NCI-H2107 treated with DMSO at 0.1 percent for 48 hours (cell line): ENCODE data around the gene RASD1.

Experiments
- DNase-seq: peaks from one replicate; lab custom pipeline; 2025; ENCODE audit not compliant: unreplicated experiment; lab: John Stamatoyannopoulos, UW

The RASD1 gene, protein sequence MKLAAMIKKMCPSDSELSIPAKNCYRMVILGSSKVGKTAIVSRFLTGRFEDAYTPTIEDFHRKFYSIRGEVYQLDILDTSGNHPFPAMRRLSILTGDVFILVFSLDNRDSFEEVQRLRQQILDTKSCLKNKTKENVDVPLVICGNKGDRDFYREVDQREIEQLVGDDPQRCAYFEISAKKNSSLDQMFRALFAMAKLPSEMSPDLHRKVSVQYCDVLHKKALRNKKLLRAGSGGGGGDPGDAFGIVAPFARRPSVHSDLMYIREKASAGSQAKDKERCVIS

GRCh38 chr17:17496189-17497064, at the start of gene RASD1:
Gene RASD1 (minus strand): TSS chr17:17496395. CDS start chr17:17496181, 214 bp downstream.
- peak; percentile 39 for DNase-seq

- no peak for DNase-seq
Observed at GRCh38 chr17:17545984-17546383, 49.8 kb upstream of the RASD1 start.

- no peak for DNase-seq
Observed at GRCh38 chr17:17545031-17545820, 49.0 kb upstream of the RASD1 start.

DNA sequence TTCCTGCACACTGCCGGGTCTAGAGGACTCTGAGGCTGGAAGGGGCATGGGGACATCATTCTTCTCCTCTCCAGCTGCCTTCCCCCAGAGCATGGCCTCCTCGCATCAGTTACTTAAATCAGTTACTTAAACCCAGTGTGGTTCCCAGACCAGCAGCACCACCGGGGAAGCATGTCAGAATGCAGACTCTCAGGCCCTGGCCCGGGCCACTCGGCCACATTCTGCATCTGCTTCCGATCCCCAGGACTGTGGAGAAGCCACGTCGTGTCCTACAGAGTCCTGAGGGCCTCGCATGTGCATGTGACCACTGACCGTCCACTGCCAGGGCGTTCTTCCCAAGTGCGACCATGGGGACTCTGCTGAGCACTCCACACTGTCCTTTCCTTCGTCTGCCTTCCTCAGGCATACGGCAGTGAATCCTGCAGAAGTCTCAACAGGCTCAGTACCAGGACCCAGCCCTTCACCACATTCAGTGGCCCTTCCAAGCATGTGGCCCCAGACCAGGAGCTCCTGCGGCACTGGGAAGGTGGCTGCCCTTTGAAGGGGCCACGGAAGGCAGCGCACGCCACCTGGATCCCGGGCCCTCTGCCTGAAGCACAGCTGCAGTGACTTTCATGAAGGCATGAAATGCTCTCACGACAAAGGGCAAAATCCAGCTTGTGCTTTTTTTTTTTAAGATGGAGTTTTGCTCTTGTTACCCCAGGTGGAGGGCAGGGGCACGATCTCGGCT, 46.9 kb upstream of the RASD1 start:
- no peak for DNase-seq

DNA sequence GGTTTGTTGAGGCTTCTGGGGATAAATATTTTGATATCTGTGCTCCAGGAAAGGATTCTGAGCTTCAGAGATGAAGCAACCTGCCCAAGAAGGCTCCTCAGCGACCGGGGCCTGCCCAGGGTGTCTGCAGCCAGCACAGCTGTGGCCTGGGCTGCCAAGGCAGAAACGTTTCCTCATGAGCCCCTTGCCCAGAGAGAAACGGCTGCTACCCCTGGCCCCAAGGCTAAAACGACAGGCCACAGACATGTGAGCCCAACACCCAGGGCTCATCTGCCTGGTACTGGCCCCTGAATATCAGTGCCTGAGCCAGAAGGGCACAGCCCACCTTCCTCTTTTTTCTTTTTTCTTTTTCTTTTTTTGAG, 45.4 kb upstream of the RASD1 start:
- no peak for DNase-seq

DNA sequence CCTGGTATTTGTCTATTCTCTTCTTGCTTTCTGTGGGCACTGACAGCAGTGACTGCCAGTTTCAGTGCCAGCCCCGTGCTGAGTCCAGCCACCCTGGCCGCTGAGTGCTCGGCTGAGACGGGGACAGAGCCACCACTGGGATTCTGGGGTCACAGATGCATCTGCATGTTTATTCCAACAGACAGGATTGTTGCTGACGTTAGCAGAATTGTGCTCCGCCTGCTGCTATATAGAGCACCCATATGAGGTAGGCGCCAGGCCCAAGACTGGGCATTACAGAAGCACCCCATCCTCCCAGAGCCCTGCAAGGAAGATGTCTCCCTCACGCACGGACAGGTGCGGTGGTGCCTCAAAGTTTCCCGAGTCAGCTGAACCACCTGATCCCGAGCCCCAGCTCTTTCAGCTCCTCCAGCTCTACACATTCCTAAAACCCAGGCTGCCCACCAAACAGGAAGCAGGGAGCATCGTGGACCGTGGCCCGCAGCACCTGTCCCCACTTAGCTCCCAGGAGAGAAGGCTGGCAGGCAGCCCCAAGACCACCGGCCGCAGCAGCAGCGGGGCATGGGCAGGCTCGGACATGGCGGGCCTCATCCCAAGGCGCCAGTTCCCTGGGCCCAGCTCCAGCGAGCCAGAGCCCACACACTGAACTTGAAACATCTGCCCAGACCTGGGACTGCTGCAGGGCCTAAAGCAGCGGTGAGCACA, 44.9 kb upstream of the RASD1 start:
- no peak for DNase-seq

- DNase-seq, result no peak
Observed at GRCh38 chr17:17540278-17540906, 44.2 kb upstream of the RASD1 start.

GRCh38 chr17:17539591-17539990, 43.4 kb upstream of the RASD1 start:
- no peak for DNase-seq

GRCh38 chr17:17538417-17539391, 42.5 kb upstream of the RASD1 start:
- DNase-seq, result peak; percentile 67

GRCh38 chr17:17537311-17538099, 41.3 kb upstream of the RASD1 start:
- no peak for DNase-seq

DNA sequence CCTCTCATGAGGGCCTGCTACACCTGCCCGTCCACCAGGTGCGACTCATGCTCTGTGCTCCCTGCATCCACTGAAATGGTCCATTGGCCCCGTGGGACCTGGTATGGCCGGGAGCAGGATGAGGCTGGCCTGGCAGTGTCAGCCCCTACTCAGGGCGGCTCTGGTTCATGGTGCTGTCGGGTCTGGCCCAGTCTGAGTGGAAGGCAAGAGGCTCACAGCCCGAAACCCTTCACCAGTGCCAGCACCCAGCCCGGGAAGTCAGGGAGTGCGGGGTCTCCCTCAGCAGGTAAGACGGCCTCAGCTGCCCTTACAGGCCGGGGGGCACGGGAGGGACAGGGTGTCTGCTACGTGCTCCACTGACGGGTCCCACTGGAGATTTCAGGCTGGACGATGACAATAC, 40.5 kb upstream of the RASD1 start:
- DNase-seq, result no peak

- DNase-seq, result no peak
Observed at GRCh38 chr17:17535957-17536356, 39.8 kb upstream of the RASD1 start.

DNA sequence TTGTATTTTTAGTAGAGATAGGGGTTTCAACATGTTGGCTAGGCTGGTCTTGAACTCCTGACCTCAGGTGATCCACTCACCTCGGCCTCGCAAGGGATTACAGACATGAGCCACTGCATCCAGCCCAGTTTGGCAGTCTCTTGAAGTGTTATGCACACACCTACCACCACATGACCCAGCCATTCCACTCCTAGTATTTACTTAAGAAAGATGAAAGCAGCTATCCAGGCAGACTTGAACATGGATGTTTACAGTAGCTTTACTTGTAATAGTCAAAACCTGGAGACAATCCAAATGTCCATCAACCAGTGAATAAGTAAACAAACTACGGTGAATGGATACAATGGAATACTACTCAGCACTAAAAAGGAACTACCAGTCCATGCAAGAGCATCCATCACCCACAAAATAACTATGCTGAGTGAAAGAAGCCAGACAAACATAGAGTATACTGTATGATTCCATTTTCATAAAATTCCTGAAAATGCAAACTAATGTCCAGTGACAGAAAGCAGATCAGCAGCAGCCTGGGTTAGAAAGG, 37.8 kb upstream of the RASD1 start:
- DNase-seq, result no peak

GRCh38 chr17:17532991-17533390, 36.8 kb upstream of the RASD1 start:
- no peak for DNase-seq

- no peak for DNase-seq
Observed at GRCh38 chr17:17531156-17531555, 35.0 kb upstream of the RASD1 start.

DNA sequence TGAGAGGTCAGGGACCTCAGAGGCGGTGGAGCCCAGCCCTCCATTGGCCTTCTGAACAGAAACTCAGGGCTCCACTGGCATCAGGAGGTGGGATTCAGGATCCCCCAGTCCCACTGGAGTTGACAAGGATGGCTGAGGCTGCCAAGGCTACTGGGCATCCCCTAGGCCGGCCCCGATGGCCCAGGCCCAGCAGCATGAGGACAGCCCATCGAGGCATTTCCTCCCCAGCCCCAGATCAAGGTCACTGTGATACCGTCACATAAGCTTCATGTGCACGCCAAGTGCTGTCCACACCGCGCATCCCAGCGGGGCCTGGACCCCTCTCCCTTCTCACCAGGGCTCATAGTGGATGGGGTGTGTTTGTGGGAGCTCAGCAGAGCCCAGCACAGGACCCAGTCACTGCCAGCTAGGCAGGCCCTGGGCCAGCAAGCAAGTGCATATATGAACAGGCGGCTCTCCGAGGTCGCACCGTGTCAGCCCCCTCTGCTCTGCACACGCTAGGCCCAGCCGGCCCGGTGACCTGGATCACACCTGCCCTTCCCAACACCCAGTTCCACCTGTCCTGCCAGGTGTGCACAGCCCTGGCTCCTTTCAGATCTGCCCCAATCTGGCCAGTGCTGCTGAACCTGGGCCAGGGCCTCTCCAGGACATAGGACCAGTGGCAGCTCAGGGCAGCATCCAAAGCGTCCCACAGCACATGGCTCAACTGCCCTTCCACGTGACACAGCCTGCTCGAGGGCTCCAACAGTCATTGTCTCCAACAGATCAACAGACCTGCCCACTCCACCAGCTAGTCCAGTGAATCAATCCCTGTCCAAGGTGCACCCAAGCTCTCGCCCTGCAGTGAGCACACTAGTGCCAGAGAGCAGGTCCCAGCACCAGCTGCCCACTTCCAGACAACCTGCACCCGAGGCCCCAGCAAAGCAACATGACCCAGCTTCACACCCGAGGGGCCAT, 32.8 kb upstream of the RASD1 start:
- DNase-seq, result no peak
